Keratinocyte (primary cell): Measurements from ENCODE around the gene USP48.

Experiments used
- EZH2 ChIP-seq: IDR thresholded peaks from one replicate; pipeline ENCODE4 v1.6.1; 2012; ENCODE audit warnings: inconsistent platforms, mild to moderate bottlenecking, low read length, moderate library complexity
- TF ChIP-seq, protein P1 (sequence below), 3 experiments: IDR thresholded peaks in 1 of 3; conservative IDR thresholded peaks in 1 of 3; optimal IDR thresholded peaks in 1 of 3; 2 replicates in 2 of 3; 3 replicates in 1 of 3; pipeline versions ENCODE3 to v1.5.1; 2011; ENCODE audit warnings: low read length in 3 of 3, mild to moderate bottlenecking in 3 of 3, moderate library complexity in 2 of 3, control low read depth in 1 of 3, inconsistent platforms in 1 of 3; ENCODE audit not compliant: insufficient read depth in 2 of 3; ENCODE audit errors: extremely low read depth in 1 of 3

DNA sequence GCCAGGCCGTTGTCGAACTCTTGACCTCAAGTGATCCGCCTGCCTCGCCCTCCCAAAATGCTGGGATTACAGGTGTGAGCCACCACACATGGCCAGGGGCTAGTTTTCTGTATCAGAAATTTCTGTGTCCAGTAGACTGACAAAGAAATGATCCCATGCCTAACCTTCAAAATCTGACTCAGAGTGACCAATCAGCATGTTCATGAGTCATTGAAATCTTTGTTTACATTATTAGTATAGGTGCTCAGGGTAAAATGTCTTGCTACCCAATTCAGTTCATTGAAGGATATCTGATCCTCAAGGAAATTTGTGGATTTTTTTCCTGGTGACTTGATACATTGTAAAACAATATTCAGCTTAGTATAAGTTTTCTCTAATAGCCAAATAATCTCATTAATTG, 18.2 kb upstream of the USP48 start:
- TF ChIP-seq, protein P1, sequence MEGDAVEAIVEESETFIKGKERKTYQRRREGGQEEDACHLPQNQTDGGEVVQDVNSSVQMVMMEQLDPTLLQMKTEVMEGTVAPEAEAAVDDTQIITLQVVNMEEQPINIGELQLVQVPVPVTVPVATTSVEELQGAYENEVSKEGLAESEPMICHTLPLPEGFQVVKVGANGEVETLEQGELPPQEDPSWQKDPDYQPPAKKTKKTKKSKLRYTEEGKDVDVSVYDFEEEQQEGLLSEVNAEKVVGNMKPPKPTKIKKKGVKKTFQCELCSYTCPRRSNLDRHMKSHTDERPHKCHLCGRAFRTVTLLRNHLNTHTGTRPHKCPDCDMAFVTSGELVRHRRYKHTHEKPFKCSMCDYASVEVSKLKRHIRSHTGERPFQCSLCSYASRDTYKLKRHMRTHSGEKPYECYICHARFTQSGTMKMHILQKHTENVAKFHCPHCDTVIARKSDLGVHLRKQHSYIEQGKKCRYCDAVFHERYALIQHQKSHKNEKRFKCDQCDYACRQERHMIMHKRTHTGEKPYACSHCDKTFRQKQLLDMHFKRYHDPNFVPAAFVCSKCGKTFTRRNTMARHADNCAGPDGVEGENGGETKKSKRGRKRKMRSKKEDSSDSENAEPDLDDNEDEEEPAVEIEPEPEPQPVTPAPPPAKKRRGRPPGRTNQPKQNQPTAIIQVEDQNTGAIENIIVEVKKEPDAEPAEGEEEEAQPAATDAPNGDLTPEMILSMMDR (optimal IDR thresholded peaks at IDR 0.05 in 1 of 3, IDR thresholded peaks at IDR 0.05 in 1 of 3, conservative IDR thresholded peaks at IDR 0.05 in 1 of 3; ENCODE audit: extremely low read depth in 1 of 3, insufficient read depth in 2 of 3, low read length in 3 of 3), result no peak
- TF ChIP-seq EZH2, result no peak
